WI38 (cell line): ENCODE data around the gene ASRGL1.
"Not testable (repeated sequence)": the region's sequence is repeated elsewhere in the genome, so short reads cannot be mapped to it uniquely, and the experiment has no call there.

Source experiments
- H3K4me3 ChIP-seq: 2 replicates; pipeline ENCODE4 v1.5.1; 2011; ENCODE audit warnings: low read depth, mild to moderate bottlenecking, control low read depth, low read length
- CTCF ChIP-seq: IDR thresholded peaks from 2 replicates; pipeline ENCODE4 v1.5.1; 2012; ENCODE audit warnings: low read depth, mild to moderate bottlenecking, control low read depth, low read length

The ASRGL1 gene

GRCh38 chr11:62322524-62322923, 14.7 kb upstream of the ASRGL1 start:
- TF ChIP-seq CTCF: no peak
- no peak overlapping the region for H3K4me3 ChIP-seq

GRCh38 chr11:62324731-62325556, 12.3 kb upstream of the ASRGL1 start:
- no peak overlapping the region for H3K4me3 ChIP-seq
- TF ChIP-seq CTCF: peak; percentile 58

- not testable (repeated sequence) for H3K4me3 ChIP-seq
Observed at GRCh38 chr11:62325781-62326180, 11.5 kb upstream of the ASRGL1 start.

- H3K4me3 ChIP-seq: not testable (repeated sequence)
Observed at GRCh38 chr11:62326719-62327118, 10.5 kb upstream of the ASRGL1 start.

- H3K4me3 ChIP-seq: not testable (repeated sequence)
Observed at GRCh38 chr11:62327541-62327940, 9.7 kb upstream of the ASRGL1 start.

GRCh38 chr11:62331264-62331663, 6.0 kb upstream of the ASRGL1 start:
- not testable (repeated sequence) for H3K4me3 ChIP-seq

- TF ChIP-seq CTCF: no peak
- no peak overlapping the region for H3K4me3 ChIP-seq
Observed at GRCh38 chr11:62333768-62334167, 3.5 kb upstream of the ASRGL1 start.

GRCh38 chr11:62336949-62337302, 322 bp upstream of the ASRGL1 start:
- peak overlapping the region; percentile 62 for H3K4me3 ChIP-seq

GRCh38 chr11:62338218-62338617, 970 bp downstream of the ASRGL1 start:
- no peak overlapping the region for H3K4me3 ChIP-seq
- no peak for TF ChIP-seq CTCF

- no peak overlapping the region for H3K4me3 ChIP-seq
- peak; percentile 62 for TF ChIP-seq CTCF
Observed at GRCh38 chr11:62340269-62340901, 3.1 kb downstream of the ASRGL1 start.
